ENCODE data around the gene RARA. TPM values are rescaled to one million over a fixed set of nuclear protein-coding genes. Genes with fewer than 3 reads are reported as not detected.

Gene RARA
- total RNA-seq, 1 donor from 2014 or later = 57.2 TPM

DNA sequence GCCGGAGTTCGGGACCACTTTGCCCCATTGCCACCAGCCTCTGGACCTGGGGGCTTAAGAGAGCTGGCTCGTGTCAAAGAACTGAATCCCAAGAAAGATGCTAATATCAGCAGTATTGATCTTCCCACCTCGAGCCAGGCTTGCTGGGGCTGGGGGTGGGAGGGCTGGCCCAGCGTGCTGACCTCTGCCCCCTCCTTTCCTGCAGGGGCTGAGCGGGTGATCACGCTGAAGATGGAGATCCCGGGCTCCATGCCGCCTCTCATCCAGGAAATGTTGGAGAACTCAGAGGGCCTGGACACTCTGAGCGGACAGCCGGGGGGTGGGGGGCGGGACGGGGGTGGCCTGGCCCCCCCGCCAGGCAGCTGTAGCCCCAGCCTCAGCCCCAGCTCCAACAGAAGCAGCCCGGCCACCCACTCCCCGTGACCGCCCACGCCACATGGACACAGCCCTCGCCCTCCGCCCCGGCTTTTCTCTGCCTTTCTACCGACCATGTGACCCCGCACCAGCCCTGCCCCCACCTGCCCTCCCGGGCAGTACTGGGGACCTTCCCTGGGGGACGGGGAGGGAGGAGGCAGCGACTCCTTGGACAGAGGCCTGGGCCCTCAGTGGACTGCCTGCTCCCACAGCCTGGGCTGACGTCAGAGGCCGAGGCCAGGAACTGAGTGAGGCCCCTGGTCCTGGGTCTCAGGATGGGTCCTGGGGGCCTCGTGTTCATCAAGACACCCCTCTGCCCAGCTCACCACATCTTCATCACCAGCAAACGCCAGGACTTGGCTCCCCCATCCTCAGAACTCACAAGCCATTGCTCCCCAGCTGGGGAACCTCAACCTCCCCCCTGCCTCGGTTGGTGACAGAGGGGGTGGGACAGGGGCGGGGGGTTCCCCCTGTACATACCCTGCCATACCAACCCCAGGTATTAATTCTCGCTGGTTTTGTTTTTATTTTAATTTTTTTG, 47.1 kb downstream of the RARA start:
- TF ChIP-seq, protein P1, sequence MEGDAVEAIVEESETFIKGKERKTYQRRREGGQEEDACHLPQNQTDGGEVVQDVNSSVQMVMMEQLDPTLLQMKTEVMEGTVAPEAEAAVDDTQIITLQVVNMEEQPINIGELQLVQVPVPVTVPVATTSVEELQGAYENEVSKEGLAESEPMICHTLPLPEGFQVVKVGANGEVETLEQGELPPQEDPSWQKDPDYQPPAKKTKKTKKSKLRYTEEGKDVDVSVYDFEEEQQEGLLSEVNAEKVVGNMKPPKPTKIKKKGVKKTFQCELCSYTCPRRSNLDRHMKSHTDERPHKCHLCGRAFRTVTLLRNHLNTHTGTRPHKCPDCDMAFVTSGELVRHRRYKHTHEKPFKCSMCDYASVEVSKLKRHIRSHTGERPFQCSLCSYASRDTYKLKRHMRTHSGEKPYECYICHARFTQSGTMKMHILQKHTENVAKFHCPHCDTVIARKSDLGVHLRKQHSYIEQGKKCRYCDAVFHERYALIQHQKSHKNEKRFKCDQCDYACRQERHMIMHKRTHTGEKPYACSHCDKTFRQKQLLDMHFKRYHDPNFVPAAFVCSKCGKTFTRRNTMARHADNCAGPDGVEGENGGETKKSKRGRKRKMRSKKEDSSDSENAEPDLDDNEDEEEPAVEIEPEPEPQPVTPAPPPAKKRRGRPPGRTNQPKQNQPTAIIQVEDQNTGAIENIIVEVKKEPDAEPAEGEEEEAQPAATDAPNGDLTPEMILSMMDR (IDR thresholded peaks at IDR 0.05; ENCODE audit: insufficient read depth, low read length, poor library complexity, severe bottlenecking) = no peak
- DNase-seq (ENCODE audit: low read depth) = no peak
- H3K36me3 ChIP-seq (ENCODE audit: control insufficient read depth, insufficient read depth, low read length) = peaks cover 2% of the 10 kb centered on the region
- H3K4me3 ChIP-seq (ENCODE audit: low read depth, low read length) = no peak overlapping the region
- H3K27me3 ChIP-seq (ENCODE audit: control insufficient read depth, insufficient read depth, low read length) = no peaks in the 10 kb centered on the region

DNA sequence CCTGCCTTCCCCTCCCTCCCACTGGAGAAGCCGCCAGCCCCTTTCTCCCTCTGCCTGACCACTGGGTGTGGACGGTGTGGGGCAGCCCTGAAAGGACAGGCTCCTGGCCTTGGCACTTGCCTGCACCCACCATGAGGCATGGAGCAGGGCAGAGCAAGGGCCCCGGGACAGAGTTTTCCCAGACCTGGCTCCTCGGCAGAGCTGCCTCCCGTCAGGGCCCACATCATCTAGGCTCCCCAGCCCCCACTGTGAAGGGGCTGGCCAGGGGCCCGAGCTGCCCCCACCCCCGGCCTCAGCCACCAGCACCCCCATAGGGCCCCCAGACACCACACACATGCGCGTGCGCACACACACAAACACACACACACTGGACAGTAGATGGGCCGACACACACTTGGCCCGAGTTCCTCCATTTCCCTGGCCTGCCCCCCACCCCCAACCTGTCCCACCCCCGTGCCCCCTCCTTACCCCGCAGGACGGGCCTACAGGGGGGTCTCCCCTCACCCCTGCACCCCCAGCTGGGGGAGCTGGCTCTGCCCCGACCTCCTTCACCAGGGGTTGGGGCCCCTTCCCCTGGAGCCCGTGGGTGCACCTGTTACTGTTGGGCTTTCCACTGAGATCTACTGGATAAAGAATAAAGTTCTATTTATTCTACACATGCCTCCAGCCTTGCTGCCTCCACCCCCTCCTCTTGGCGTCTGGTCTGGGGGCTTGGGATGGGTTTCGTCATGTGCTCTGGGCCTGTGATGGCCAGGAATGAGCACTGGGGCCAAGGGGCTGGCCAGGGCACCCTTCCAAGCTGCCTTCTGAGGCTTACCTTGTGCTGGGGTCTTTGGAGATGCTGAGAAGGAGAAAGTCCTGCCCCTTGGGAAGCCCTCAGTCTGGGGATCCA, 48.3 kb downstream of the RARA start:
- Histone ChIP-seq H3K4me3 (ENCODE audit: low read depth, low read length) (no peak overlapping the region), H3K36me3 (ENCODE audit: control insufficient read depth, insufficient read depth, low read length) (peaks cover 2% of the 10 kb centered on the region), H3K27me3 (ENCODE audit: control insufficient read depth, insufficient read depth, low read length) (peaks cover 4% of the 10 kb centered on the region)
- TF ChIP-seq, protein P1 (IDR thresholded peaks at IDR 0.05; ENCODE audit: insufficient read depth, low read length, poor library complexity, severe bottlenecking) = no peak
- no peak for DNase-seq (ENCODE audit: low read depth)

DNA sequence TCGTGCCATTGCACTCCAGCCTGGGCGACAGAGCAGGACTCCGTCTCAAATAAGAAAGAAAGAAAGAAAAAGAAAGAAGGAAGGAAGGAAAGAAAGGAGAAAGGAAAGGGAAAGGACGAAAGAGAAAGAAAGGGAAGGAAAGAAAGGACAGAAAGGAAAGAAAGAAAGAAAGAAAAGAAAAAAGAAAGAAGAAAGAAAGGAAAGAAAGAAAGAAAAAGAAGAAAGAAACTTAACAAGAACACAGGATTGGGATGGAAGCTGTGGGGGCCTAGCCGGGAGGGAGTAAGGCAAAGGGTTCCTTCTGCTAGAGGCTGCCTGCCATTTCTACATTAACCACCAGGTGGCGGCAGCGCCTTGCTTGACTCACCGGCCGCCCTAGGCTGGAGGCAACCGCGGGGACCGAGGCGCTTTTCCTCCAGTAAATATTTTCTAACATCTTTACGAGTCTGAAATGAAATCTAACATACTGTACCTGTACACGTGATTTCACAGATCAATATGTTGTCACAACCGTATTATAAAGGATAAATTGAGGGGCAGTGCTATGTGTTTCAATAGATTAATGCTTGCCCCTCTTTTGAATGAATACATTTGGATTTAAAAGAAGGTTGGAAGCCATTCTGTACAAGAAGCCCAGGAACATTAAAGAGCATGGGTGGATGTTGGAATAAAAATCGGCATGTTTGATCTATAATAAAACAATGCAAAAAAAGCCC, 49.5 kb downstream of the RARA start:
- no peak overlapping the region for H3K4me3 ChIP-seq (ENCODE audit: low read depth, low read length)
- TF ChIP-seq, protein P1 (IDR thresholded peaks at IDR 0.05; ENCODE audit: insufficient read depth, low read length, poor library complexity, severe bottlenecking) = peak; percentile 88
- peaks cover 4% of the 10 kb centered on the region for H3K27me3 ChIP-seq (ENCODE audit: control insufficient read depth, insufficient read depth, low read length)
- peaks cover 2% of the 10 kb centered on the region for H3K36me3 ChIP-seq (ENCODE audit: control insufficient read depth, insufficient read depth, low read length)
- DNase-seq (ENCODE audit: low read depth) = no peak

DNA sequence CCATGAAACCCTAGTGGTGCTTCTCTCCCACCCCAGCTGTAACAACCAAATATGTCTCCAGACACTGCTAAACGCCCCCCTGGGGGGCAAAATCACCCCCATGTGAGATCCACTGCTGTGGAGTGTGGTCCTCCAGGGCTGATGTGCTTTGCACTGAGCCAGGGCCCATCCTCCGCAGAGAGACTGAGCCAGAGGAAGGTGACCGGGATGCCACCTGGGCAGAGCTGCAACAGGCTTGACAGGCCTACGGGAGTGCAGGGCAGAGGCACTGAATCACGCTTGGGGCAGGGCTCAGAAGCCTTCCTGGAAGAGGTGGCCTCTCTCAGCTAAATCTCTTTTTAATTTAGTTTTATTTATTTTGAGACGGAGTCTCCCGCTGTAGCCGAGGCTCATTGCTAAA, 51.1 kb downstream of the RARA start:
- no peak for DNase-seq (ENCODE audit: low read depth)
- TF ChIP-seq, protein P1 (IDR thresholded peaks at IDR 0.05; ENCODE audit: insufficient read depth, low read length, poor library complexity, severe bottlenecking) = no peak
- peaks cover 4% of the 10 kb centered on the region for H3K27me3 ChIP-seq (ENCODE audit: control insufficient read depth, insufficient read depth, low read length)
- H3K4me3 ChIP-seq (ENCODE audit: low read depth, low read length) = no peak overlapping the region
- peaks cover 2% of the 10 kb centered on the region for H3K36me3 ChIP-seq (ENCODE audit: control insufficient read depth, insufficient read depth, low read length)

DNA sequence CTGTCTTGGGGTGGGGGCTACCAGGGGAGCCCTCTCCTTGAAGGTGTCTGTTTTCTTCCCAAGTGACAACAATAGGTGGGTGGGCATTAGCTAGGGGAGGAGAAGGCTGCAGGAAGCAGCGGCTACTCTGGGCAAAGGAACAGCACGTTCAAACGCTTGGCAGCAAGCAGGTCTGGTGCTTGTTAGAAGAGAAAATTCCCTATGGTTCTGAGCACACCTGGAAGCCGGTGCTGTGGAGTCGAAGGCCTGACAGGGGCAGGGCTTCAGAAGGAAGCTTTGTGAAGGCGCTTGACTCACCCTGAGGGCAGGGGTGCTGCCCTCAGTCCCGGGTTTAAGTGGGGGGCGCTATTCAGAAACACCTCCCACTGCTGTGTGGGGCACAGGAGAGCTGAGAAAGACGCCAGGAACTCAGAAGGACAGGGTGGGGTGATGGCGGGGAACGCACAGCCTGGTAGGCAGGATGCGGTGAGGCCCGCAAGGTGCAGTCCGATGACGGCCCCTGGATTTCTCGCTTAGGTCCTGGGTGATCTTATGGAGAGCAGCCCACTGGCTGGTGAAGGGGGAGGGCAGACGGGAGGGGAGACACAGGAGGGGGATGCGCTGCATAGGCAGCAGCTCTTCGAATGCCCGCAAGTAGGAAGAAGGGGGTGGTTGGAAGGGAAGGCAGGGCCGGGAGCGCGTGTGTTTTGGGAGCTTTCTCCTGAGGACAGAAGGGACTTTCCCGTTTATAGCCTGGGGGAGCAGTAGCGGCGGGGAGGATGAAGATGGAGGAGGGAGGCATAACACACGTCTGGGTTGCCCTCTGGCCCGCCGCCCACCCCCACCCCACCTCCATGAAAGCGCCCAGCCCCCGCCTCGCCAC, 52.3 kb downstream of the RARA start:
- Histone ChIP-seq H3K36me3 (ENCODE audit: control insufficient read depth, insufficient read depth, low read length) (no peaks in the 10 kb centered on the region), H3K4me3 (ENCODE audit: low read depth, low read length) (no peak overlapping the region), H3K27me3 (ENCODE audit: control insufficient read depth, insufficient read depth, low read length) (peaks cover 4% of the 10 kb centered on the region)
- DNase-seq (ENCODE audit: low read depth) = no peak
- TF ChIP-seq, protein P1 (IDR thresholded peaks at IDR 0.05; ENCODE audit: insufficient read depth, low read length, poor library complexity, severe bottlenecking) = no peak
